ENCODE measurements around the gene BNC2.

Gene BNC2

GRCh38 chr9:16434526-16434925 lies 435.9 kb downstream of the BNC2 start:
- no peak for DNase-seq

GRCh38 chr9:16433494-16433893 lies 437.0 kb downstream of the BNC2 start:
- DNase-seq: no peak

GRCh38 chr9:16431666-16432392 lies 438.6 kb downstream of the BNC2 start:
- no peak for DNase-seq

DNA sequence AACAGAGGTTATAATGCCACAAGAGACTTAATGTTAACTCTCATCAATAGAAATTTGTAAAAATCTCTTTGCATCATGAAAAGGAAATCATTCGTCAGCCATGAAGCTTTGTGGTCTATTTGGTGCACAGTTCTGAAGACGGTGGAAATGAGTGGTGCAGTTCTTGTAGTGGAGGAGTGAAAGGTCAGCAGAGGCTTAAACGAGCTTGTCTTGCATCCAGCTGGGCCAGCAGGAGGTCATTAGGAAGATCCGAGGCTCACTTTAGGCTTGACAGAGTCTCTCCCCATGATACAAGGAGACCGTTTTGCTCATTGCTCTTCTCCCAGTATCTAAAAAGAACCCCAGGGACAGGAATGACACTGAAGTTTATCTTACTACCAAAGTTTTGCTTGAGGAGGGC lies 440.8 kb downstream of the BNC2 start:
- no peak for DNase-seq

GRCh38 chr9:16427873-16428427 lies 442.5 kb downstream of the BNC2 start:
- DNase-seq: no peak

GRCh38 chr9:16426716-16427115 lies 443.8 kb downstream of the BNC2 start:
- no peak for DNase-seq

DNA sequence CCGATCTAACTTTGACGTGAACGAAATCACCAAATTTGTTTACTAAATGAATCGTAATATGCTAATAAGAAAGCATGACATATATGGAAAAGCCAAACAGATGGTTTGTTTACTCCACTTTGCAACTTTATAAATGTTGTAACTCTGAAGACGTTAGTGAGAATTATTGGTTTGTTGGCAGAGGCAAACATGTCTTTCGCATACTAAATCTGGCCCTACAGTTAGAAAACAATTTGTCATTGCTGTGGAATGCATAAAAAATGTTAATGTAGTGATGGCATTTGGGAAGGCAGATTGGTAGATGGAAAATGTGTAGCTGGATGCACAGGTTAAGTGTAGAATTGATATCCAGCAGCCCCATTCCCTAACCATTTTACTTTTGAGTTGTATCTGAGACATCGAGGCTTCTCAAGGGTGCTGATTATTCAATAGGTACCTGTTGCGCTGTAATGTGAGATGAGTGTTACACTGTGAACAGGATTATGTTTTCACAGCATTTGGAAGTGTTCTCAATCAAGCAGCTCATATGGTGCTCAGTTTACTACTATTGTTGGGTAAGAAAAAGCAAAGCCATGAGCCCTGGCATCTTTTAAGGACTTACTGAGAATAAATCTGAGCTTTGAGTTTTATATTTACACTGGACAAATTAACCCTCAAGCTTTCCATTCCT lies 444.8 kb downstream of the BNC2 start:
- no peak for DNase-seq

DNA sequence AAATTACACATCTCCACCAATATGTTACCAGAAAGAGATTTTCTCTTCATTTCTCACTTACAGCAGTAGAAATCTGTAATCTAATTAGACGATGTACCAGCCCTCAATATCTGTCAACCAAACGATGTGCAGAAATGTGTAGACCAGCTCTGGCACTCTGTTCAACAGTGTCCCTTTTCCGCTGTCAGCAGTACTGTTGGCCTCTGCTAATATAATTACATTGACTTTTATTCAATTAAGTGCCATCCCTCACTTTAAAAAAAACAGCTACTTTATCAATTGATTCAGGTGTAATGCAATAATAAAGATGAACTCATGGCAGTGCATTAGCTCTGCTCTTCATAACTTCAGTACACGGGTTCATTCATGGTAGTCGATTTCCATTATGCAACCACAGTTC lies 448.4 kb downstream of the BNC2 start:
- no peak for DNase-seq

GRCh38 chr9:16421532-16421931 lies 448.9 kb downstream of the BNC2 start:
- DNase-seq: no peak

DNA sequence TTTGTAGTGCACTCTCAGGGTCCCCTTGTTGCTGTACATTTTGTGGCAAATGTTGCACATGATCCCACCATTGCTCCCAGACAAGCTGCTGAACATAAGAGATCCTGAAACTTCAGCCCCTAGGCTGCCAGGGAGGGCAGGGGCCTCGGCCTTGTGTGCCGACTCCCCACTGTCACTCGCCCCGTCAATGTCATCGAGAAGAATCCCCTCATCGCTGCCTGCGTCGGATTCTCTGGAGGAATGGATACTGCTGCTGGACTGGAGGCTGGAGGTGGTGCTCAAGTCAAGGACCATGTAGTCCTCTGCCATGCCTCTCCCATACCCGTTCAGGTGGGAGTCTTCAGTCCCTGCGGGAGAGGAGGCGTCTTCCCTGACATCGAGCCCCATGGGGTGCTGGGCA lies 451.3 kb downstream of the BNC2 start:
- no peak for DNase-seq

DNA sequence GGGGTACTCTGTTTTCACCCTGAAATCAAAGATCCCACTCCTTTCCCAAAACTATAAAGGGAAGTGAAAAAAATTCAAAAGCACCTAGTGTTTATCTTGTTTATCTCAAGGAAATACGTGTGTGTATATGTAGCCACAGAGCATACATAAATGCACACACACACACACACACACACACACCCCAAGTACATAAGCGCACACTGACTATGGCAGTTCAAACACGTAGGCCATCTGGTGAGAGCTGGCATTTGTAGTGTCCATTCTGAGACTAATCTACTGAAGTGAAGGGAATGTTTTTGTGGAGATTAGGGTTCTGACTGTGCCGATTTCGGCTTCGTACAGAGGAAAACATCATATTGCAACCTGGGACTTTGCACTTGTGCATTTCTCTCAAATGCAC lies 451.7 kb downstream of the BNC2 start:
- no peak for DNase-seq

DNA sequence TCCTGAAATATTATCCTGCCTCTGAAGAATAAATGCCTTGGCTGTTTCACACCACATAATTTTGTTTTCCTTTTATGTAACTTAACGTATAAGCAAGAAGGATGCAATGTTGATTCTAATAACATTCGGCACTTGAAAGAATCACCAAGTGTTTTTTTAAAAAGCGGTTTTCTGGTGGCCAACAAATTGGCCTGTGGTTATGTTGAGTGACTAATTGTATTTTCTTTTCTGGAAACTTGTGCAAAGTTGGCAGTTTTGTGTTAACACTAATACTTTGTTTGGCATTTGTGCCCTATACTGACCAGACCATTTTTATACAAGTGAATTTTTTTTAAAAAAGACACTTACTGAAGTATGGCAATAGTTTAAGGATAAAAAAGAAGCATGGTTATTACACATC lies 452.7 kb downstream of the BNC2 start:
- no peak for DNase-seq

GRCh38 chr9:16417161-16417560 lies 453.3 kb downstream of the BNC2 start:
- no peak for DNase-seq

DNA sequence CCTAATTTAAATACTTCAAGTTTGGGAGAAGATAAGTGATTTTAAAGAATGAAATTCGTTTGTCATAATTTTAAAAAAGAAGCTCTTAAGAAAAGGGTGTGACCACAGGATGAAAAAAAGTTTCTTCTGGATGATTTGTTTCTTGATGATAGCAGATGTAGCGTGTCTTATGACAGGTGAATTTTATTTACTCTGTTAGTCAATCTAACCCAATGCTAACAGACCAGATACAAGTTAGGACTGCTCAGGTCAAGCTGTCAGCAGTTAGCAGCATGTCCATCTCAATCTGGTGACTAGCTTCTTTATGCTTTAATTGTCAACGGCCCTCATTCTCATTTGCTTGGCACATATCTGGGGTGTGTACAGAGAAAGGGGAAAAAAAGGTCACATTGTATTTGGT lies 456.0 kb downstream of the BNC2 start:
- no peak for DNase-seq

DNA sequence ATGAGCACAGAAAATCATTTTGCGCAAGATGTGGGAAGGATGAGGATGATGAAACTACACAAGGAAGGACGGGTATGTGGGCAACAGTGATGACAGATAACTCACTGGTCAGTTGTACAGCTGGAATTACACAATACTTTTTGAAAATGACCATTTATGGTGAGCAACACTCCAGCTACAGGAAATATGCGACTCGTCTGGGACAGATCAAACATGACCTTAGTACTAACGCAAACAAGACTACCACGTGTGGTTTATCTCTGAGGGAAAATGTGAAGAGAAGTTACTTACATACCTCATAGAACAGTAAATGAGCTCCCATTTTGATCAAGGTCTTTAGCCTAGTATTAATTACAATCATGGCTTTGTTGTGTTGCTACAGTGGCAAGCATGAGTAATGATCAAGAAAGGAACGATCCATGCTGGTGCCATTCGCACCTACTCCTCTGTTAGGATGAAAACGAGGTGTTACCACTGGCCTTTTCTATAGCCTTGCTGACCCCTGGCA lies 456.9 kb downstream of the BNC2 start:
- DNase-seq: no peak

- DNase-seq: no peak
Observed at GRCh38 chr9:16412740-16413139, 457.7 kb downstream of the BNC2 start.

DNA sequence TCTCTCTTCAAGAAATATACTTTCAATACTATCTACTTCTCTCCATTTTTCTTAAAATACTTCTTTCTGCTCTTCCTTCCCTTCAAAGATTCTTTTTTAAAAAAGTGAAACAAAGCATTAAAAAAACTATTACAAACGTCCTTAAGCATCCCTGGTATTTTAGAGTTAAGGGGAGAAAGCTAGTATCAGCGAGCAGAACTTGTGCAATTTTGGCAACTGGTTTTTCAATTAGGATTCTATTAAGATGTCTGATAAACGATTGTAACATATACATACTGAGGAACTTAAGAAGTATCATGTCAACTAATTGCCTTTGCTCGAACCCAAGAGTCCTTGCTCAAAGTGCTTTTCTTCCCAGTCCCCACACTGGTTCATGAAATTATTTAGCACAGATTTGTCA lies 459.2 kb downstream of the BNC2 start:
- DNase-seq: no peak

DNA sequence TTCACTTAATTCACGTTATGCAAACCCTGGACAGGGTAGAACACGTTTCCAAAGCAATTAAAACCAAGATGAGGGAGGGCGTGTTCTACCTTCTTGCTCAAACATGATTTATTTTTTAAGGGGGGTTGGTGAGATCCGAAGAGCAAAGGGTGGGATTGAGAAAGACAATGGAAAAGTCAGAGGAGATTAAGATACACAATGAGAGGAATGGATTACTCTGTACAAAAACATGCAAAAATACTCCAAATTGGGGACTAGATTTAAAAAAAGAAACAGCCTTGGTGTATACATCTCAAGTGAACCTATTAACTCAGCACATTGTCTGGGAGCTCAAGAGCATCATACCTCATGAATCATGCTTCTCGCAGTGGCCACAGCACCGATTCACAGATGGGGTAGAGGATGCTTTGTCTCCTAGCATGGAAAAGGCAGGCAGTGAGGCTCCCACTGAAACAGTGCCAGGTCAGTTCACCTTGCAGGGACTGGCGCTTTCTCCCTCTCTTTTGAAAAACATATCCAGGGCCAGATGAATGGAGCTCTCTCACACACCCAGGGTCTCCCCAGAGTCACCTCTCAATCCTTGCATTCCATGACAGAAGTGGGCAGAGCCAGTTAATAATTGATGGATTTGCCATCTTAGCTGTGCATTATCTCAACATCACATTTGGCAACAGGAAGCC lies 459.7 kb downstream of the BNC2 start:
- no peak for DNase-seq

GRCh38 chr9:16407617-16408016 lies 462.9 kb downstream of the BNC2 start:
- DNase-seq: no peak

- DNase-seq: no peak
Observed at GRCh38 chr9:16406526-16407225, 463.8 kb downstream of the BNC2 start.

- DNase-seq: no peak
Observed at GRCh38 chr9:16405421-16405820, 465.0 kb downstream of the BNC2 start.

- no peak for DNase-seq
Observed at GRCh38 chr9:16401701-16402100, 468.8 kb downstream of the BNC2 start.

GRCh38 chr9:16398691-16399090 lies 471.8 kb downstream of the BNC2 start:
- DNase-seq: no peak

Data from cortex of kidney (tissue), 1 donor.